Measurements from ENCODE around the gene HSPA14. TPM values are rescaled to one million over a fixed set of nuclear protein-coding genes. Genes with fewer than 3 reads are reported as not detected.
"Not testable (repeated sequence)": the region's sequence is repeated elsewhere in the genome, so short reads cannot be mapped to it uniquely, and the experiment has no call there.

Gene HSPA14
- total and polyA plus RNA-seq, 2 of the 8 experiments (the other 6 are each of a cell fraction or from before 2014, with no cell fraction given): 20.5 to 36.4 TPM

GRCh38 chr10:14864466-14864865 is 26.4 kb downstream of the HSPA14 start:
- H4K20me1 ChIP-seq (replicated peaks in 1 of 2; ENCODE audit: control insufficient read depth in 1 of 2, insufficient read depth in 2 of 2, low read length in 2 of 2); H2BK20ac ChIP-seq (ENCODE audit: low read length); H2BK12ac ChIP-seq (ENCODE audit: low read depth, low read length); H3K27me3 ChIP-seq (replicated peaks in 1 of 4; ENCODE audit: control insufficient read depth in 3 of 4, extremely low read depth in 1 of 4, insufficient read depth in 3 of 4, low read length in 3 of 4); H3K79me2 ChIP-seq (ENCODE audit: control insufficient read depth in 1 of 2, insufficient read depth in 2 of 2, low read length in 2 of 2); H3K4ac ChIP-seq (replicated peaks; ENCODE audit: insufficient read length, low read depth, low read length); H3K4me2 ChIP-seq (ENCODE audit: insufficient read depth in 1 of 2, low read depth in 2 of 2, low read length in 2 of 2); H4K91ac ChIP-seq (replicated peaks; ENCODE audit: insufficient read length, low read length); CTCF ChIA-PET (ENCODE audit: partially characterized antibody); H3K4me1 ChIP-seq (replicated peaks in 1 of 4; ENCODE audit: control insufficient read depth in 3 of 4, insufficient read depth in 4 of 4, low read length in 3 of 4); H2BK5ac ChIP-seq (ENCODE audit: low read depth, low read length); H4K8ac ChIP-seq (ENCODE audit: extremely low read depth, insufficient read depth, low read length); H3K4me3 ChIP-seq (ENCODE audit: extremely low read depth in 1 of 4, insufficient read depth in 2 of 4, low read depth in 3 of 4, low read length in 4 of 4); H3K23me2 ChIP-seq (ENCODE audit: low read depth, low read length); H3K9ac ChIP-seq (replicated peaks in 1 of 4; ENCODE audit: extremely low read depth in 1 of 4, low read depth in 3 of 4, low read length in 3 of 4); H3K14ac ChIP-seq (ENCODE audit: insufficient read length); H3K18ac ChIP-seq (ENCODE audit: extremely low read depth, low read length); H2BK120ac ChIP-seq (replicated peaks; ENCODE audit: low read depth, low read length); H3K23ac ChIP-seq (ENCODE audit: insufficient read length); H2BK15ac ChIP-seq (ENCODE audit: low read length); H3K27ac ChIP-seq (ENCODE audit: low read depth, low read length); H2AK5ac ChIP-seq (ENCODE audit: low read depth, low read length); H3K9me3 ChIP-seq (ENCODE audit: insufficient read depth in 2 of 2, low read depth in 1 of 2, low read length in 1 of 2); H3K56ac ChIP-seq (replicated peaks; ENCODE audit: insufficient read length, low read depth, low read length); H4K5ac ChIP-seq (ENCODE audit: insufficient read length, low read depth, low read length); DNase-seq (ENCODE audit: low read depth in 1 of 2, low spot score in 2 of 2); H2AFZ ChIP-seq (ENCODE audit: low read length); H3K79me1 ChIP-seq (ENCODE audit: low read depth, low read length); FAIRE-seq: not testable (repeated sequence)
- H3K36me3 ChIP-seq (ENCODE audit: control insufficient read depth in 2 of 4, insufficient read depth in 4 of 4, low read length in 3 of 4): peaks cover 0 to 30% (median 18%) of the 10 kb centered on the region in 4 experiments; a peak in 6 of 8 replicates
- 90% methylated on average over 4 of the region's 6 CpGs; no CpG with 5 or more reads in 1 of the 2 experiments for whole genome bisulfite sequencing, 2 experiments (ENCODE audit: extremely low coverage in 1 of 2, insufficient coverage in 1 of 2, insufficient read length in 1 of 2, insufficient replicate concordance in 2 of 2, low coverage in 1 of 2, low lambda C conversion rate in 2 of 2, missing lambda C conversion rate in 1 of 2)
- POLR2A ChIA-PET (ENCODE audit: partially characterized antibody): interaction anchor here (1.4 kb wide), 1 partner anchor 14 kb away, joined by 4 read pairs; the partner anchor contains the start of gene SUV39H2

- H3K79me2 ChIP-seq (ENCODE audit: control insufficient read depth in 1 of 2, insufficient read depth in 2 of 2, low read length in 2 of 2); H2BK15ac ChIP-seq (ENCODE audit: low read length); H2BK120ac ChIP-seq (replicated peaks; ENCODE audit: low read depth, low read length); H2AFZ ChIP-seq (ENCODE audit: low read length); H4K5ac ChIP-seq (ENCODE audit: insufficient read length, low read depth, low read length); H3K79me1 ChIP-seq (ENCODE audit: low read depth, low read length); H3K18ac ChIP-seq (ENCODE audit: extremely low read depth, low read length); POLR2A ChIA-PET (ENCODE audit: partially characterized antibody); H3K4ac ChIP-seq (replicated peaks; ENCODE audit: insufficient read length, low read depth, low read length); H4K20me1 ChIP-seq (replicated peaks in 1 of 2; ENCODE audit: control insufficient read depth in 1 of 2, insufficient read depth in 2 of 2, low read length in 2 of 2); H3K27ac ChIP-seq (ENCODE audit: low read depth, low read length); H3K23me2 ChIP-seq (ENCODE audit: low read depth, low read length); H3K4me3 ChIP-seq (ENCODE audit: extremely low read depth in 1 of 4, insufficient read depth in 2 of 4, low read depth in 3 of 4, low read length in 4 of 4); H3K14ac ChIP-seq (ENCODE audit: insufficient read length); CTCF ChIA-PET (ENCODE audit: partially characterized antibody); H3K23ac ChIP-seq (ENCODE audit: insufficient read length); H3K9ac ChIP-seq (replicated peaks in 1 of 4; ENCODE audit: extremely low read depth in 1 of 4, low read depth in 3 of 4, low read length in 3 of 4); H3K4me1 ChIP-seq (replicated peaks in 1 of 4; ENCODE audit: control insufficient read depth in 3 of 4, insufficient read depth in 4 of 4, low read length in 3 of 4); H3K56ac ChIP-seq (replicated peaks; ENCODE audit: insufficient read length, low read depth, low read length); H3K9me3 ChIP-seq (ENCODE audit: insufficient read depth in 2 of 2, low read depth in 1 of 2, low read length in 1 of 2); H2AK5ac ChIP-seq (ENCODE audit: low read depth, low read length); H2BK20ac ChIP-seq (ENCODE audit: low read length); H3K27me3 ChIP-seq (replicated peaks in 1 of 4; ENCODE audit: control insufficient read depth in 3 of 4, extremely low read depth in 1 of 4, insufficient read depth in 3 of 4, low read length in 3 of 4); DNase-seq (ENCODE audit: low read depth in 1 of 2, low spot score in 2 of 2); H3K4me2 ChIP-seq (ENCODE audit: insufficient read depth in 1 of 2, low read depth in 2 of 2, low read length in 2 of 2); H2BK12ac ChIP-seq (ENCODE audit: low read depth, low read length); H4K8ac ChIP-seq (ENCODE audit: extremely low read depth, insufficient read depth, low read length); H4K91ac ChIP-seq (replicated peaks; ENCODE audit: insufficient read length, low read length); FAIRE-seq; H2BK5ac ChIP-seq (ENCODE audit: low read depth, low read length): not testable (repeated sequence)
- WGBS, 2 experiments (ENCODE audit: extremely low coverage in 1 of 2, insufficient coverage in 1 of 2, insufficient read length in 1 of 2, insufficient replicate concordance in 2 of 2, low coverage in 1 of 2, low lambda C conversion rate in 2 of 2, missing lambda C conversion rate in 1 of 2): 70% methylated on average over 2 of the region's 3 CpGs; no CpG with 5 or more reads in 1 of the 2 experiments
- H3K36me3 ChIP-seq (ENCODE audit: control insufficient read depth in 2 of 4, insufficient read depth in 4 of 4, low read length in 3 of 4): peaks cover 0 to 34% (median 20%) of the 10 kb centered on the region in 4 experiments; a peak in 6 of 8 replicates
These were observed 26.8 kb downstream of the HSPA14 start for GRCh38 chr10:14864871-14865270.

All from H1 (cell line).